ENCODE data around the gene DDIAS.
A peak's percentile ranks its signal among the peaks of the same experiment; 100 is the strongest.
"Not testable (repeated sequence)": the region's sequence is repeated elsewhere in the genome, so short reads cannot be mapped to it uniquely, and the experiment has no call there.

DDIAS gene

DNA sequence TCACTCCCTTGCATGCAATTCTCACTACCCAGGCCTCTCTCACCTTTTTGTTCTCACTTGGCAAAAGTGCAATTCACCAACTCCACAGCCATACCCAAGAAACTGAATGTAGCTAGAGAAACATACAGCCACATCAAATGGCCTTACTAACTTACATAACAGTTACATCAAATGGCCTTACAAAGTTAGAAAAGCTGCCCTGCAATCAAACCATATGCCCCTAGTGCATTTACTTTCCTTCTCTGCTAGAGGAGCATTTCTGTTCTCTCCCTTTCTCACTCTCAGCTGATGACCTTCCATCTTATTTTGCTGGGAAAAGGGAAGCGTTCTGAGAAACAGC is 11.6 kb upstream of the DDIAS start:
- no peak for DNase-seq

DNA sequence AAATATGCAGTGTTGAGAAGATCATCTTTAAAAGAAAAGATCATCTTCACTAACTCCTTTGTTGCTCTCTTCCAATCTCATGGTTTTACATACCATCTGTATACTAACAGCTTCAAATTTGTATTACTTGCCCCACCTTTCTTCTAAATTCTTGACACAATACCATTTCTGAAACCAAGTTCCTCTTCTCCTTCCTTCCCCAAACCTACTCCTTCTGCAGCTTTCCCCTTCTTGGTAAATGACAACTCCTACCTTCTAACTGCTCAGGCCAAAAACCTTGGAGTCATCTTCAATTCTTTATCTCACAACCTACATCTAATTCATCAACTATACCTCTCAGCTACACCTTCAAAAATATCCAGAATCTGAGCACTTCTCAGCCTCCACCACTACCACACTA is 10.6 kb upstream of the DDIAS start:
- no peak for DNase-seq

DNA sequence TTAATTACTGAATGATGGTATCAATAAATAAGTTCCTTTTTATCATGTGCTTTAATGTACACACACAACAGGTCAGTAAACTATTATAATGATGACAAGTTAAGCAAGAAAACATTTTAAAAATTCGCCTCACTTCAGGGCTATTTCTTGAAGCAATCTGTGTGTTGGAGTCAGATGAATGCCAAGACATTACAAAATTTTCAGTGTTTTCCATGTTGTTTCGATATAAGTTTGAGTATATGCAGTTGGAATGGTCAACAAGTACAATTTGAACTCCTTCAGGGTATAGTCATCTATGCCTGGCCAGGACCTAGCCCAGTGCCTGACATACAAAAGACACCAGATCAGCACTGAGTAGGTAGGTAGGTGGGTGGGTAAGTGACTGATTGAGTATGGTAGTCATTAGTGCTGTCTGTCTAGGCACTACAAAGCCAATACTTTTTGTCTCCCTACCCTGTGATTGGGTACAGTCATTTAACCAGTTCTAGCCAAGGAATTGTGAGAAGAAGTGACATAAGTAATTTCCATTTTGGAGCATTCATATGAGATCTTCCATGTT is 8.8 kb upstream of the DDIAS start:
- DNase-seq: no peak

DNA sequence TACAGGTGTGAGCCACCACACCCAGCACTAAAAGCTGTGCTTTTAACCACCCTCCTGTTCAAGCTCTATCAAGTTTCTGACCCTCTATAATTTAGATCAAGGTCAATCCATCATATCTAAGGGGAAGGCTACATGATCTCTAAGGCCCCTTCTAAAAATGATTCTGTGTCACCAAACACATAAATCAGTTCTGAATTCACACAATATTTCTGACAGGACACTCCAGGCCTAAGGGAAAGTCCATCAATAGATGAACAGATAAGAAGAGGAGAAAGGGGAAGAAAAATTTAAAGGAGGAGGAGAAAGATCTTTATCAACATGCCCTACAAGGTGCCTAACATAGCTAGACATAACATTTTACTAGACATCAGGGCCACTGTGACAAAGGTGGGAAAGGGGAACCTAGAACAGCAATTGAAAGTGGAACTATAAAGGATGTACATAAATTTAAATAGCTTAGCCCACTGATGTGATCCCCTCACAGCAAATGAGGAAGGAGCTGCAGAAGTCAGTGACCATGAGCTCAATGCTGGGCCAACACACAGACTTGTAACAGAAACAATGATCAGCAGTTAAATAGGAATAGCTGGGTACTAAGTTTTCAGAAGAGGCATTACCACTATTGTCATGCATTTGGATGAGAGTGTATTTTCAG is 6.0 kb upstream of the DDIAS start:
- DNase-seq: no peak

- no peak for DNase-seq
Measured at GRCh38 chr11:82896183-82896582, 5.4 kb upstream of the DDIAS start.

GRCh38 chr11:82898241-82898640 is 3.3 kb upstream of the DDIAS start:
- no peak for DNase-seq

GRCh38 chr11:82899186-82899820 is 2.2 kb upstream of the DDIAS start:
- no peak for DNase-seq

GRCh38 chr11:82899957-82900276 is 1.6 kb upstream of the DDIAS start:
- no peak for DNase-seq

DNA sequence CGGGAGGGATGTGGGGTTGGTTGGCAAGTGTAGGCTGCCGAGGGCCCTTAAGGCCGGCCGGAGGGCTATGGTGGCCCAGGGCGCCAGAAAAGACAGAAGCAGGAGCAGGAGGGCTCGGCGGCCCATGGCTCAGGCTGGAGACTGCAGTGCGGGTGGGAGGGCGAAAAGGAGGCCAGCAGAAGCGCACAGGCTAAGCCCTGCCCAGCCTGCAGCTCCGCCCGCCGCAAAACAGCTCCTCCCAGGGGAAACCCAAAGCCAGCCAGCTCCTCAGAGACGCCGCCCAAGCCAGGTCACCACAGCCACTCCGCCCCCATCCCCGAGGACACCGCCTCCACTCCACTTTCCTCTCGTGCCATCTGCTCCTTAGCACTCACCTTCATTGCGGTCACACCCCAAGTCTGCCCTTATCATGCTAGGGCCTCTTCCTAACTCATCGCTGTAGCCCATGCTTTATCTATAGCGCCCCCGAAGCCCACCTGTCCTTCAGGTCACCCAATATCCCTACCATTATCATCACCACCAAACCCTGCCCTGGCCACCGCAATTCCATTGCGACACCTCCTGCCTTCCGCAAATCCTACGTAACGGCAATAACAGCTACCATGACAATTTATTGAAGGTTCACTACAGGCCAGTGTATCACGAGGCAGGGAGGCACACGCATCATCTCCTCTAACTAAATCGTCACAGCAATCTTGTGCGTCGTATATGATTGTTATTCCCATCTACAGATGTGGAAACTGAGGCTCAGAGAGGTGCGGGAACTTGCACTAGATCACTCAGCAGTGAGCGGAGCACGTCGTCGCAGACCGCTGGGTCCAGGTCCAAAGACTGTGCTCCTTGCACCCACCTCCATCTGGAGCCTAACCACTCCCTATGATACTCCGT is 1.0 kb upstream of the DDIAS start, which contains the start of gene PRCP:
TSS of gene PRCP (minus strand) at position 154 of the 888 bp plus-strand sequence. CDS start at position 126, 28 bp downstream.
- DNase-seq: peak; percentile 73

- no peak for DNase-seq
Measured at GRCh38 chr11:82901922-82902485, 468 bp downstream of the DDIAS start.

GRCh38 chr11:82902880-82903279 is 1.3 kb downstream of the DDIAS start:
- no peak for DNase-seq

- DNase-seq: no peak
Measured at GRCh38 chr11:82903843-82904586, 2.5 kb downstream of the DDIAS start.

DNA sequence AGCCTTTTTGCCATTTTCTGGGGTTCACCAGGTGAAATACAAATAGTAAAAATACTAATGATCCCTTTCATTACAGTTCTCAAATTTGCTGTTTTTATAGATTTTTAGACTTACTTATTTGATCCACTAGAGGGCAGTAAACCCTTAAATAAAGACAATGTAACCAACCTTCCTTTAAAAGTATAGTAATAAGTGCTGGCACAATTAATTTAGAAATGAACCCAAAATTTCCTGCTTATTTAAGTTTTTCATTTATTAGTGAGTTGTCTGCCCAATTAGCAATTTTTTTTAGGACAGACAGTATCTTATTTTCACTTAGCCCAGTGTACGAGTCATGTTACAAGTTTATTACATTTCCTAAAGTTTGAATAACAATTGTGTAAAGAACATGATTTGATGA is 4.7 kb downstream of the DDIAS start:
- peak; percentile 48 for DNase-seq

DNA sequence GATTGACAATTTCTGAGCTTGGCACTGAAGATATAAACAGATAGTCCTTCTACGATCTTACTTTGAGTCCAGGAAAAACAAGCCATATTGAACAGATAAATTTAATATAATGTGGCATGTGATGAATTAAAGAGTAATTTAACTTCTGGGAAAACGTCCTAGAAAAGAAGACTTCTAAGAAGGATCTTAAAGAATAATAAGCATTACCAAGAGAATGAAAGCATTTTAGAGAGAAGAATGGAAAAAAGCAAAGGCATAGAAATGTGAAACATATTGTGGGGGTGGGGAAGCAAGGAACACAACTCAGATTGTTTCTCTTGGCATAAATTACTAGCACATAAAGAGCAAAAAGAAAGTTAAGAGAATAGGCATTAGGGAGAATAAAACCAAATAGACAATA is 5.4 kb downstream of the DDIAS start:
- DNase-seq: no peak

GRCh38 chr11:82907371-82907770 is 5.8 kb downstream of the DDIAS start:
- no peak for DNase-seq

DNA sequence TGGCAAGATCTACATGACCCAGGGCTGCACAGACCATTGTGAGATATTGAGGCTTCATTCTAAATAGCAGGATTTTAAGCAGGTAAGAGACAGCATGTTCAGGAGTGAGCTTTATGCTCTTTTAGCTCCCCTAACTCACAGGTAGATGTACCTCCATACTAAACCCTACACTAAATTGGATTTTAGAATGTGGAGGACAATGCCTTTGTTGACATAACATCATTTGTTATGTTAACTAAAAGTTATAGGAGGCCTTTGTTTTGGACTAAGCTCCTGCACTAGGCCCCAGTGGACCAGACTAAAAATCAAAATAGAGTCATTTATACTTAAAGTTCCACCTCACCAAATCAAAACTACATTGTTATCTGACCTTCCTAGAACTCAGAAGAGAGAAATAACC is 6.8 kb downstream of the DDIAS start:
- DNase-seq: no peak

GRCh38 chr11:82909015-82909640 is 7.6 kb downstream of the DDIAS start:
- no peak for DNase-seq

DNA sequence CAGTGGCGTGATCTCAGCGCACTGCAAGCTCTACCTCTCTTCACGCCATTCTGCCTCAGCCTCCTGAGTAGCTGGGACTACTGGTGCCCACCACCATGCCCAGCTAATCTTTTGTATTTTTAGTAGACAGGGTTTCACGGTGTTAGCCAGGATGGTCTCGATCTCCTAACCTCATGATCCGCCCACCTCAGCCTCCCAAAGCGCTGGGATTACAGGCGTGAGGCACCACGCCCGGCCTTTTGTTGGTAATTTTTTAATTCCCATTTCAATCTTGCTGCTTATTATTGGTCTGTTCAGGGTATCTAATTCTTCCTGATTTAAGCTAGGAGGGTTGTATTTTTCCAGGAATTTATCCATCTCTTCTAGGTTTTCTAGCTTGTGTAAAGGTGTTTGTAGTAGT is 18.2 kb downstream of the DDIAS start:
- DNase-seq: not testable (repeated sequence)

DNA sequence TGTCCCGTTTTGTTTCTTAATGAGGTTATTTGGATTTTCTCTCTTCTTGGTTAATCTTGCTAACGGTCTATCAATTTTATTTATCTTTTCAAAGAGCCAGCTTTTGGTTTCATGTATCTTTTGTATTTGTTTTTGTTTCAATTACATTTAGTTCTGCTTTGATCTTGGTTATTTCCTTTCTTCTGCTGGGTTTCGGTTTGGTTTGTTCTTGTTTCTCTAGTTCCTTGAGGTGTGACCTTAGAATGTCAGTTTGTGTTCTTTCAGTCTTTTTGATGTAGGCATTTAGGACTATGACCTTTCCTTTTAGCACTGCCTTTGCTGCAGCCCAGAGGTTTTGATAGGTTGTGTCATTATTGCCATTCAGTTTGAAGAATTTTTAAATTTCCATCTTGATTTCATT is 18.7 kb downstream of the DDIAS start:
- DNase-seq: not testable (repeated sequence)

DNA sequence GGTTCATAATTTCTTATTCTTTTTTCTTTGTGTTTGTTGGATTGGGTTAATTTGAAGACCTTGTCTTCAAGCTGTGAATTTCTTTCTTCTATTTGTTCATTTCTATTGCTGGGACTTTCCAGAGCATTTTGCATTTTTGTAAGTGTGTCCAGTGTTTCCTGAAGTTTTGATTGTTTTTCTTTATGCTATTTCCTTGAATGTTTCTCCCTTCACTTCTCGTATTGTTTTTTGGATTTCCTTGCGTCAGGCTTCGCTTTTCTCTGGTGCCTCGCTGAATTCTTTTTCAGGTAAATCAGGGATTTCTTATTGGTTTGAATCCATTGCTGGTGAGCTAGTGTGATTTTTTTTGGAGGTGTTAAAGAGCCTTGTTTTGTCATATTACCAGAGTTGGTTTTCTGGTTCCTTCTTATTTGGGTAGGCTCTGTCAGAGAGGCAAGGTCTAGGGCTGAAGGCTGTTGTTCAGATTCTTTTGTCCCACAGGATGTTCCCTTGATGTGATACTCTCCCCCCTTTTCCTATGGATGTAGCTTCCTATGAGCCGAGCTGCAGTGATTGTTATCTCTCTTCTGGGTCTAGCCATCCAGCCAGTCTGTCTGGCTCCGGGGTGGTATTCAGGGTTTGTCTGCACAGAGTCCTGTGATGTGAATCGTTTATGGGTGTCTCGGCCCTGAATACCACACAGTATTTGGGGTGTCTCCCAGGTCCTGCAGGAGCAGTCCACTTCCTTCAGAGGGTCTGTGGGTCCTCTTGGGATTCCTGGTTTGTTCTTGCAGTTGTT is 21.0 kb downstream of the DDIAS start:
- not testable (repeated sequence) for DNase-seq

- no peak for DNase-seq
Measured at GRCh38 chr11:82924522-82925224, 23.1 kb downstream of the DDIAS start.
